Erythroblast (primary cell): ENCODE results near the gene TMEM50B.
A peak's percentile ranks its signal among the peaks of the same experiment; 100 is the strongest.
"Not testable (repeated sequence)": the region's sequence is repeated elsewhere in the genome, so short reads cannot be mapped to it uniquely, and the experiment has no call there.

Source experiments
- DNase-seq, 2 experiments: peaks; one replicate each; lab custom pipeline; 2025; lab: John Stamatoyannopoulos, UW
- GATA1 ChIP-seq: IDR thresholded peaks from 2 replicates; pipeline ENCODE4 v1.6.1; 2011; ENCODE audit warnings: low read depth, mild to moderate bottlenecking, control low read depth, low read length, moderate library complexity
- POLR2A ChIP-seq: IDR thresholded peaks from 2 replicates; pipeline ENCODE4 v1.6.1; 2011; ENCODE audit warnings: mild to moderate bottlenecking, low read length

TMEM50B gene

GRCh38 chr21:33428669-33429068 lies 51.1 kb downstream of the TMEM50B start:
- DNase-seq = no peak
- TF ChIP-seq POLR2A (no peak), GATA1 (no peak)

GRCh38 chr21:33427051-33427450 lies 52.7 kb downstream of the TMEM50B start:
- DNase-seq = no peak
- no peak for TF ChIP-seq POLR2A
- TF ChIP-seq GATA1 = no peak

- no peak for TF ChIP-seq POLR2A
- no peak for TF ChIP-seq GATA1
- no peak for DNase-seq
These were observed 53.9 kb downstream of the TMEM50B start for GRCh38 chr21:33425825-33426224.

- no peak for DNase-seq
- TF ChIP-seq GATA1 (no peak), POLR2A (no peak)
These were observed 55.6 kb downstream of the TMEM50B start for GRCh38 chr21:33424214-33424613.

GRCh38 chr21:33421713-33422393 lies 57.9 kb downstream of the TMEM50B start:
- TF ChIP-seq GATA1 (no peak), POLR2A (no peak)

GRCh38 chr21:33419538-33420123 lies 60.1 kb downstream of the TMEM50B start:
- peak; percentile 21 to 64 for DNase-seq

More at GRCh38 chr21:33421713-33422393, 57.9 kb downstream of the TMEM50B start:
- no peak for DNase-seq

GRCh38 chr21:33418691-33419090 lies 61.1 kb downstream of the TMEM50B start:
- no peak for TF ChIP-seq GATA1
- TF ChIP-seq POLR2A = no peak
- no peak for DNase-seq

More at GRCh38 chr21:33419538-33420123, 60.1 kb downstream of the TMEM50B start:
- TF ChIP-seq GATA1 (no peak), POLR2A (no peak)

- TF ChIP-seq GATA1 (no peak), POLR2A (no peak)
- DNase-seq = no peak
These were observed 64.8 kb downstream of the TMEM50B start for GRCh38 chr21:33414926-33415325.

- no peak for DNase-seq
- TF ChIP-seq POLR2A = no peak
- no peak for TF ChIP-seq GATA1
These were observed 65.7 kb downstream of the TMEM50B start for GRCh38 chr21:33414068-33414467.

GRCh38 chr21:33412832-33413519 lies 66.8 kb downstream of the TMEM50B start:
- no peak for TF ChIP-seq POLR2A
- no peak for DNase-seq

GRCh38 chr21:33412439-33412831 lies 67.3 kb downstream of the TMEM50B start:
- not testable (repeated sequence) for DNase-seq

GRCh38 chr21:33411949-33412430 lies 67.8 kb downstream of the TMEM50B start:
- no peak for DNase-seq
- TF ChIP-seq GATA1 (no peak), POLR2A (no peak)

GRCh38 chr21:33406493-33406892 lies 73.3 kb downstream of the TMEM50B start:
- peak in 1 of 2 experiments; percentile 14 for DNase-seq
- TF ChIP-seq POLR2A = no peak
- no peak for TF ChIP-seq GATA1
